D721Med (cell line): ENCODE data around the gene VWA8.

Experiments
- DNase-seq: peaks from one replicate; pipeline ENCODE4 v3.0.0; 2011; ENCODE audit warnings: low spot score; ENCODE audit not compliant: insufficient read length
- FAIRE-seq: peaks from 2 replicates; lab custom pipeline; 2011; peaks lifted over from hg19 to GRCh38; lab: Jason Lieb, UNC
- TF ChIP-seq, protein P1 (sequence below): IDR thresholded peaks from 2 replicates; pipeline ENCODE4 v1.5.1; 2012; ENCODE audit warnings: mild to moderate bottlenecking, control low read depth; ENCODE audit not compliant: insufficient read depth; ENCODE audit errors: missing control alignments

VWA8 gene

DNA sequence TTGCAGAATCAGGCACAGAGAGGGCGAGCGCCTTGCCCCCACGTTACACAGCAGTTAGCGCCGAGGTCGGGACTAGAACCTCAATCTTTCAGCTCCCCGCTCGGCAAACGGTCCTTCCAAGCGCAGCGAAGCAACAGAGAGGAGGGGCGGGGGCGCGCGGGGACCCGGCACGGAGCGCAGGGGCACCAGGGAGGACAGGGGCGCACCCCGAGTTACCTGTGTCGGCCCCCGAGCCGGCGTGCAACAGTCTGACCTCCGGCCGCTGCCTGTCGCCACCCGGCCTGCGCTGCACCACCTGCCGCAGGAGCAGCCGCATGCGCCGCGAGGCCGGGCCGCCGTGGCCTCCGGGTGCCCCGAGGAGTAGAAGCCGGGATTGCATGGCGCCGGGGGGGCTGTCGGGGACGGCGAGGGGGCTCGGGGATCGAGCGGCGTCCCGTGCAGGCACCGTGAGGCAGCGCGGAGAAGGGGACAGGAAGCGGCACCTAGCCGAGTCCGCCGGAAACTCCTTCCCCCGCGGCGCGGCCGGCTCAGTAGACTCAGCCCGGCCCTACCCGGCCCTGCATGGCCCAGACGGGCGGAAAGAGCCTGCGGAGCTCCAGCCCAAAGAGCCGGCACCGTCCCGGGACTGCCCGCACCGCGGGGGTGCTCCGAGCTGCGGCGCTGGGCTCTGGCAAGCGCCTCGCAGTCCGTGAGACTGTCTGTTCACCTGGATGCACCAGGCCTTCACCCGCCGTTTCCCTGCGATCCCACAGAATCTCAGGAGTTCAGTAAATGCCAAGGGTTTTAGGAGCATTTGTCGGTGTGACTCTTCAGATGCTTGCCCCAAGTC lies at the start of gene VWA8:
Gene VWA8 (minus strand): TSS at position 473 of the 829 bp plus-strand sequence. CDS start 94 bp downstream, at position 379.
- DNase-seq = peak; percentile 57
- TF ChIP-seq, protein P1, sequence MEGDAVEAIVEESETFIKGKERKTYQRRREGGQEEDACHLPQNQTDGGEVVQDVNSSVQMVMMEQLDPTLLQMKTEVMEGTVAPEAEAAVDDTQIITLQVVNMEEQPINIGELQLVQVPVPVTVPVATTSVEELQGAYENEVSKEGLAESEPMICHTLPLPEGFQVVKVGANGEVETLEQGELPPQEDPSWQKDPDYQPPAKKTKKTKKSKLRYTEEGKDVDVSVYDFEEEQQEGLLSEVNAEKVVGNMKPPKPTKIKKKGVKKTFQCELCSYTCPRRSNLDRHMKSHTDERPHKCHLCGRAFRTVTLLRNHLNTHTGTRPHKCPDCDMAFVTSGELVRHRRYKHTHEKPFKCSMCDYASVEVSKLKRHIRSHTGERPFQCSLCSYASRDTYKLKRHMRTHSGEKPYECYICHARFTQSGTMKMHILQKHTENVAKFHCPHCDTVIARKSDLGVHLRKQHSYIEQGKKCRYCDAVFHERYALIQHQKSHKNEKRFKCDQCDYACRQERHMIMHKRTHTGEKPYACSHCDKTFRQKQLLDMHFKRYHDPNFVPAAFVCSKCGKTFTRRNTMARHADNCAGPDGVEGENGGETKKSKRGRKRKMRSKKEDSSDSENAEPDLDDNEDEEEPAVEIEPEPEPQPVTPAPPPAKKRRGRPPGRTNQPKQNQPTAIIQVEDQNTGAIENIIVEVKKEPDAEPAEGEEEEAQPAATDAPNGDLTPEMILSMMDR = no peak
- FAIRE-seq = no peak

DNA sequence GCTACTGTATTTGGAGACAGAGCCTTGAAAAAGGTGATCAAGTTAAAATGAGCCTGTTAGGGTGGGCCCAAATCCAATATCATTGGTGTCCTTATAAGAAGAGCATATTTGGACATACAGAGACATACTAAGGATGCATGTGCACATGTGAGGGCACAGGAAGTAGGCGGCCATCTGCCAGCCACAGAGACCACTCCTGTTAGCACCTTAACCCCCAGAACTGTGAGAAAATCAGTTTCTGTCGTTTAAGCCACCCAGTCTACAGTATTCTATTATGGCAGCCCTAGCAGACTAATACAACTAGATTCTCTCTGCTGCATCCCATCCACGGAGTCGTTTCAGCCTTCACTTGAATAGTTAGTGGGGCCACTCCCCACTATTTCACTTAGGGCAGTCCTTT lies 48.1 kb upstream of the VWA8 start:
- no peak for FAIRE-seq
- DNase-seq = no peak
- TF ChIP-seq, protein P1 = no peak

DNA sequence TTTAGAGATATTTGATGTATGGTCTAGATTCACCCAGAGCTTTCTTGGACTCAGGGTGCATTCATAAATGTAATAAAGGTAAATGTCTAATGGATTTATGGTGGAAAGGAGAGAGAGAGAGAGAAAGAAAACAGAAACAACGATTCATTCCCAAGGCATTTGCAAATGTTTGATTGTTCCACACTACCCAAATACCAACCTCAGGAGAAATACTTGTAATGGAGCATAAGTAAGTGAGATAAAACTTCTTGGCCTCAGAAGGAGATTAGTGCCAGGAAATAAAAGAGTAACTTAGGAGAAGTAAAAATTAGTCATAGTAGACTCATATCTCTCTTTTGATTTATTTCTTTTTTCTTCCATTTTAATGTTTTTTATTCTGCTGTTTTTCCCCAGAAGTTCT lies 46.9 kb upstream of the VWA8 start:
- FAIRE-seq = no peak
- TF ChIP-seq, protein P1 = no peak
- no peak for DNase-seq

DNA sequence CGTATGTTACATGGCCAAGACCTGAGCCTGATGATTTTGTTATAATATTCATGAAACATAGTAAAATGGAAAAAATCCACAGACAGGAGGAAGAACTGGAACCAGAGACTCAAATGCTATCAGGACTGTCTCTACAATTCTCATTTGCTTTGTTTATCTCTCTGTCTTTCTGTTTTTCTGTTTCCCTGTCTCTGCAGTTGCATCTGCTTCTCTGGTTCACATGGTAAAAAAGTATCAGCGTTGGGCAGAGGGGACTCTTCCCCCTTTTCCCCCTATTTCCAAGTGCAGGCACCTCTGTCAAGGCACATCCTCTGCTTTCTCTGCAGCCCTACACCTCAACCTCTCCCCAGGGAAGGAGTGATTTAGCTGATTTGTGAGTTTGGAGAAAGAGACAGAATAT lies 41.2 kb upstream of the VWA8 start:
- TF ChIP-seq, protein P1 = no peak
- DNase-seq (no peak), FAIRE-seq (no peak)

DNA sequence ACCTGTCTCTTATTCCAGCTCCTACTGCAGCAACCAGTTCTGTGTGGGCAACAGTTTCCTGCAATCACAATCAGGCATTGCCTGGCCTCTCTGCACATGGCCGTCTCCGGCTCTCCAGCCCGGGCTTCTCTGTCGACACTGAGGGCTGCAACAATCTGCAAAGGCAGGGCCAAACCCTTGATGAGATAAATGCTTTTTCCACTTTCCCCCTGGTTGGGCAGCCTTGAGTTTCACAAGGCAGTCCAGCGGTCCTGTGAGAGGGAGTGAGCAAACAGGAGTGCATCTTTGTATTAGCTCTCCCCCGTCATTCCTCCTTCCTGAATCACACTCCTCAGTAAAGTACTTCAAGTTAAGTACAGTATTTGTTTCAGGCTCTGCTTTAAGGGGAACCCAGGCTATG lies 40.7 kb upstream of the VWA8 start:
- no peak for DNase-seq
- no peak for FAIRE-seq
- TF ChIP-seq, protein P1 = no peak

DNA sequence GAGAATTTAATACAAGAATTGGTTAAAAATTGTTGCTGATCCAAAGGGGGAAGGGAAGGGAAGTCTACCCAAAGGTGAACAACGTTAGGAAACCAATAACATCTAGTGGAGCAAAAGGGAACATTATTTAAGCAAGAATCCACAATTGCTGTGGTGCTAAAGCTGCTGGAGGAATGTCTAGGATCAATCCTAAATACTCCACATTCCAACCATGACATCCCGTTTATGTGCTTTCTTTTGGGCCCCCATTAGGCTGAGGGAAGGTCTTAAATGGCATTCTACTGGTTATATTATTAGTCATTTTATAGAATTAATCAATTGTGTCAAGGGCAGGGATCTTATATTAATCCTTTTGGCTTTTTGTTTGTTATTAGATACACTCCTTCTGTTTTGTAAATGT lies 39.9 kb upstream of the VWA8 start:
- no peak for FAIRE-seq
- DNase-seq = no peak
- TF ChIP-seq, protein P1 = no peak

DNA sequence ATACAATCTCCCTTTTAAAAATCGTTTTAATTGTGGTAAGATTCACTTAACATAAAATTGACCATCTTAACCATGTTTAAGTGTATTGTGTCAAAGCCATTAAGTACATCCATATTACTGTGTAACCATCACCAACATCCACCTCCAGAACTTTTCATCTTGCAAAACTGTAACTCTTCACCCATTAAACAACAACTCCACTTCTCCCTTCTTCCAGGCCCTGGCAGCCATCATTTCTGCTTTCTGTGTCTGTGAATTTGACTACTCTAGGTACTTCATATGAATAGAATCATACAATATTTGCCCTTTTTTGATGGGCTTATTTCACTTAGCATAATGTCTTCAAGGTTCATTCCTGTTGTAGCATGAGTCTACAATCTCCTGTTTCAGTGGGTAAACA lies 36.5 kb upstream of the VWA8 start:
- no peak for DNase-seq
- FAIRE-seq = no peak
- TF ChIP-seq, protein P1 = no peak
